Esophagus (tissue), 2 donors: ENCODE data around the gene RNU1-2. TPM values are rescaled to one million over a fixed set of nuclear protein-coding genes. Genes with fewer than 3 reads are reported as not detected.
A peak's percentile ranks its signal among the peaks of the same experiment; 100 is the strongest.
"Not testable (repeated sequence)": the region's sequence is repeated elsewhere in the genome, so short reads cannot be mapped to it uniquely, and the experiment has no call there.

Source experiments
- H3K27ac ChIP-seq, 2 donors: one replicate each; pipeline ENCODE4 v1.5.1; 2013; ENCODE audit warnings: low read depth in 2 of 2, mild to moderate bottlenecking in 2 of 2, inconsistent platforms in 1 of 2, low read length in 1 of 2, moderate library complexity in 1 of 2
- H3K27me3 ChIP-seq, 2 donors: one replicate each; pipeline ENCODE4 v1.6.1; 2013; ENCODE audit warnings: low read length in 2 of 2, control low read depth in 1 of 2, mild to moderate bottlenecking in 1 of 2; ENCODE audit not compliant: insufficient read depth in 2 of 2, control insufficient read depth in 1 of 2
- H3K36me3 ChIP-seq, 2 donors: one replicate each; pipeline ENCODE4 v1.6.1; 2013; ENCODE audit warnings: low read length in 1 of 2; ENCODE audit not compliant: control insufficient read depth in 2 of 2, insufficient read depth in 2 of 2
- H3K4me1 ChIP-seq, 2 donors: one replicate each; pipeline ENCODE4 v1.6.1; 2013; ENCODE audit warnings: low read length in 1 of 2; ENCODE audit not compliant: control insufficient read depth in 2 of 2, insufficient read depth in 2 of 2
- H3K4me3 ChIP-seq, 2 donors: one replicate each; pipeline ENCODE4 v1.5.1; 2013; ENCODE audit warnings: low read length in 2 of 2, mild to moderate bottlenecking in 2 of 2, low read depth in 1 of 2, moderate library complexity in 1 of 2
- H3K9me3 ChIP-seq, 2 donors: one replicate each; pipeline ENCODE4 v1.6.1; 2013; ENCODE audit warnings: mild to moderate bottlenecking in 2 of 2, low read depth in 1 of 2, low read length in 1 of 2, moderate library complexity in 1 of 2; ENCODE audit not compliant: control insufficient read depth in 2 of 2, insufficient read depth in 1 of 2
- WGBS, 2 donors: extraction: QIAGEN DNeasy Blood & Tissue Kit; methylation state at CpG; one replicate each; pipeline ENCODE4 v1.1.7; 2013; 5-methylcytosine and 5-hydroxymethylcytosine counted together
- polyA plus RNA-seq, 2 donors: library from polyadenylated mRNA; stranded (reverse); fragments of 200-250 nt; gene quantifications; one replicate each; pipeline ENCODE4 v1.2.3, GENCODE V29; 2013
- donor health status: healthy with polysubstance abuse.
- donor health status: Bipolar disorder and iron deficiency.

The RNU1-2 gene
- polyA plus RNA-seq, 2 donors, result not detected

DNA sequence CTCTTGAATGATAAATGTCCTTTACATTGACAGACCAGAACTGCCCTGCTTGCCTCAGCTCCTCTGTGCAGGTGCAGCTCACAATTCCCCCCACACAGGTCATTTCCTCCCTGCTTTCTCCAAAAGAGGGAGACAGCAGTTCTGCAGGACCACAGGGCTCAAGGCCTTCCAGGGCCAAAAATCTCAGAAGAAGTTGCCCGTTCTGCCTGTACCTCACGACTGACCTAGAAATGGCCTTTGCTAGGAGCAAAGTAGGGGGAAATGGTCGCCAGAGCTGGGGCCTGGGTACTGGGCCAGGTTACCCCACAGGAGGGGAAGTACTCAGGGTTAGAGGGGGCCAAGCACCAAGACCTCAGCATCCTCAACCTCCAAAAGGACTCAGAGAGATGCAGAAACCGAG is 11.1 kb downstream of the RNU1-2 start:
- Histone ChIP-seq H3K9me3 (no peaks in the 10 kb centered on the region), H3K27ac (no peak overlapping the region), H3K36me3 (no peaks in the 10 kb centered on the region), H3K4me3 (no peak overlapping the region), H3K4me1 (no peaks in the 10 kb centered on the region), H3K27me3 (no peaks in the 10 kb centered on the region)
- 85 to 93% methylated on average over 4 of the region's 4 CpGs for WGBS, 2 donors

DNA sequence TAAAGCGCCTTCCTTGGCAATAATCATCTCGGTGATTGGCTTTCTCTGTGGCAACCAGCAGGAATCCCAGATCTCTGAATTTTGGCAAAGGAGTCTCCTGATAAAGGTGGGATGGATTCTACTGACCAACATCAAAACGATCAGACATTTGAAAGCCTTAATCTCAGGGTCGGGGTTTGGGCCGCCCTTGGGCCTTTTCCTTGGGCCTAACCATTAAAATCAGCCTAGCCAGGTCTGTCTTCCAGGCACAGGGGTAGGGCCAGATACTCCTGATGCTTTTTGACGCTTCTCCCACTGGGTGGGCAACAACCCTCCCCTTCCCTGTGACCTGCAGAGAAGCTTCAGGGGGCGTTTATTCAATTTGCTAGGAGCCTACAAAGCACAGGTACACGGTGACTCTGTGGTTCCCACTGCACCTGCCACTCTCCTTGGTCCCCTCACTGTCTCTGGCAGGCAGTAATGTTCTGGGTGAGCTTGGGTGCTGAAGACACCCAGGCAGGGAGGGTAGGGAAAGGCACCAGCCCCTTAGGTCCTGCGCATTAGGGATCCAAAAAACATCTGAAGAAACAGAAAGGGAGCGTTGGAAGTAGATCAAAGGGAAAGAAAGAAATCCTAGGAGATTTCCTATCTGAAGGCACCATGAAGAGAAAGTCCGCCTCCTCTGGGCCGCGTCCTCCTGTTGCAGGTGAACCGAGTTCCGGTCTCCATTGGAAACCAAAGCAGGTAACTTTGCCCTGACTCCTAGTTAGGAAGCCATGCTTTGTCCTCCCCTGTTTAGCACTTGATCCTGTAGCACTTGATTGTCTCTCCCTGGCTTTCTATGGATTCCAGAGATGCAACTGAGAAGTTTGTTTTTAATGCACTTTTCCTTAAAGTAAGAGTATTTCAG is 12.3 kb downstream of the RNU1-2 start:
- H3K4me3 ChIP-seq, result no peak overlapping the region
- no peaks in the 10 kb centered on the region for H3K27me3 ChIP-seq
- no peaks in the 10 kb centered on the region for H3K9me3 ChIP-seq
- H3K27ac ChIP-seq, result no peak overlapping the region
- H3K36me3 ChIP-seq, result no peaks in the 10 kb centered on the region
- 82 to 87% methylated on average over 15 of the region's 15 CpGs for WGBS, 2 donors
- H3K4me1 ChIP-seq, result no peaks in the 10 kb centered on the region

DNA sequence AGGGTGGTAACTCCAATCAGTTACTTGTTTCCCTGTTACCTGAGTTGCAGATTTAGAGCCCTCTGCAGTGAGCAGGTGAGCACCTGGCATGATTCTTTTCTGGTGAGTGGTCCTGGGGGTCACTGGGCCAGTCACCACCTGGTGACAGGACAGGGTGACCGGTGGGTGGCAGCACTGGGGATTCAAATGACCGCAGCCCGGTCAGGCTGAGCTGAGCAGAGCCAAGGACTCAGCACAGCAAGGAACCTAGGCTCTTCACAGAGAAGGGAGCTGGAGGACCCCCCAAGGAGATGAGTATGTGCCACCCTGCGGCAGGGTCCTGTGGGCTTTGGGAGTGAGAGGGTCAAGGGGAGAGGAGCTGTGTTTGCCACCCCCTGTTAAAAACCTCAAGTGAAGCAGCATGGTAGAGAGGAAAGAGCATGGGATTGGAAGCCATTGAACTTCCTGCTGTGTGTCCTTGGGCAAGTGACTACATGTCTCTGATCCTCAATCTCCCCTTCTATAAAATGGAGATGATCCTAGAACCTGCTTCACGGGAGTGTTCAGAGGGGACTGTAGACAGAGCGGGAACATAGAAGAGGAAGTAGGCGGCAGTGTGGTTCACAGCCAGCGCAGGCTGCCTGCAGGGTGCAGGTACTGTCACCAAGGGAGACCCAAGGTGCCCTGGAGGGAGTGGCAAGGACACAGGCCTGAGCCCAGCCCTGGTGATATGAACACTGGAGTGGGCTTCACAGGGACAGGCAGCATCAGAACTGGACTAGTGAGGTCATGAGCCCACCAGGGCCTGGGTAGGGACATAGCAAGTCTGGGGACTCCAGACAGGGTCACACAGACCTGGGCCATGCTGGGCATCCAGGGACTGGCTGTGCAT is 16.3 kb downstream of the RNU1-2 start:
- not testable (repeated sequence) for H3K27me3 ChIP-seq, H3K36me3 ChIP-seq, H3K9me3 ChIP-seq, H3K4me1 ChIP-seq, H3K4me3 ChIP-seq, H3K27ac ChIP-seq
- WGBS, 2 donors, result 86% methylated on average over 8 of the region's 8 CpGs

DNA sequence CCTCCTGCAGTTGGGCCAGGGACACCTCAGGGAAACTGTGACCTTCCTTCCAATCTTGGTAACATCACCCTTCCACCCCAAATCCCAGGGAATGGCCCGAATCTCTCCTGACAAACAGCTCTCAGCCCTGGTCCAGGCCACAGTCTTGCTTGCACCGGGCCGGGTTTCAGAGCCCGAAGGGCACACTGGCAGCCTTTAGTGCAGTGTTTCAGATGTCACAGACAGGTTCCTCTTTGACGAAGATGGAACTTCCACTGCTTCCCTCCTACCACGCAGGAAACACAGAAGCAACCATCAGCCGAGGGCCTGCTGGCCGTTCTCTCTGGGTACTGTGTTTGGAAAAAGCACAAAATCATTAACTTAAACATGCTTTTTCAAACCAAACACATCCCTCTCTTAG is 17.0 kb downstream of the RNU1-2 start:
- H3K9me3 ChIP-seq, H3K4me1 ChIP-seq, H3K36me3 ChIP-seq, H3K27ac ChIP-seq, H3K27me3 ChIP-seq, H3K4me3 ChIP-seq: not testable (repeated sequence)
- WGBS, 2 donors, result 73 to 75% methylated on average over 8 of the region's 8 CpGs

DNA sequence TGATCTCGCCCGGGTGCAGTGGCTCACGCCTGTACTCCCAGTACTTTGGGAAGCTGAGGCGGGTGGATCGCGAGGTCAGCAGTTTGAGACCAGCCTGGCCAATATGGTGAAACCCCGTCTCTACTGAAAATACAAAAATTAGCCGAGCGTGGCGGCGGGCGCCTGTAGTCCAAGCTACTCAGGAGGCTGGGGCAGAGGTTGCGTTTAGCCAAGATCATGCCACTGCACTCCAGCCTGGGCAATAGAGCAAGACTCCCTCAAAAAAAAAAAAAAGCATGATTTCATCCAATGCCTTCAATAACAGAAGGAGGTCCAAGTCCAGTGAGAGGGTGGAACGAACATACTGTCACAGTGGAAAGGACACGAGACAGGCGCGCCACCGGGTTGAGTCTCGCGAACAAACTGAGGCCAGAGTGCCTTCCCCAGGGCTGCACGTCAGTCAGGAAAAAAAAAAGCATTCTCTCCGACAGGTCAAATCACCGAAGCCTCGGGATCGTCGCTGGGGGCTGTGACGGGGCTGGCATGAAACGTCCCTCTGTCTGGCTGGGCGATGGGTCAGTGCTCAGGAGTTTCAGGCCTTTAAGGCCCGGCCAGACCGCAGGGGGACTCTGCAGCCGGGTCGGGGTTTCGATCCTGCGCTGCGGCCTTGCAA is 17.5 kb downstream of the RNU1-2 start:
- no peaks in the 10 kb centered on the region for H3K9me3 ChIP-seq
- peak overlapping the region in 1 of 2 donors; percentile 62 for H3K27ac ChIP-seq
- no peaks in the 10 kb centered on the region for H3K36me3 ChIP-seq
- no peaks in the 10 kb centered on the region for H3K27me3 ChIP-seq
- peak overlapping the region; percentile 76 to 86 for H3K4me3 ChIP-seq
- peaks cover 0 to 3% of the 10 kb centered on the region in 2 donors for H3K4me1 ChIP-seq
- 47 to 48% methylated on average over 36 of the region's 36 CpGs for WGBS, 2 donors

DNA sequence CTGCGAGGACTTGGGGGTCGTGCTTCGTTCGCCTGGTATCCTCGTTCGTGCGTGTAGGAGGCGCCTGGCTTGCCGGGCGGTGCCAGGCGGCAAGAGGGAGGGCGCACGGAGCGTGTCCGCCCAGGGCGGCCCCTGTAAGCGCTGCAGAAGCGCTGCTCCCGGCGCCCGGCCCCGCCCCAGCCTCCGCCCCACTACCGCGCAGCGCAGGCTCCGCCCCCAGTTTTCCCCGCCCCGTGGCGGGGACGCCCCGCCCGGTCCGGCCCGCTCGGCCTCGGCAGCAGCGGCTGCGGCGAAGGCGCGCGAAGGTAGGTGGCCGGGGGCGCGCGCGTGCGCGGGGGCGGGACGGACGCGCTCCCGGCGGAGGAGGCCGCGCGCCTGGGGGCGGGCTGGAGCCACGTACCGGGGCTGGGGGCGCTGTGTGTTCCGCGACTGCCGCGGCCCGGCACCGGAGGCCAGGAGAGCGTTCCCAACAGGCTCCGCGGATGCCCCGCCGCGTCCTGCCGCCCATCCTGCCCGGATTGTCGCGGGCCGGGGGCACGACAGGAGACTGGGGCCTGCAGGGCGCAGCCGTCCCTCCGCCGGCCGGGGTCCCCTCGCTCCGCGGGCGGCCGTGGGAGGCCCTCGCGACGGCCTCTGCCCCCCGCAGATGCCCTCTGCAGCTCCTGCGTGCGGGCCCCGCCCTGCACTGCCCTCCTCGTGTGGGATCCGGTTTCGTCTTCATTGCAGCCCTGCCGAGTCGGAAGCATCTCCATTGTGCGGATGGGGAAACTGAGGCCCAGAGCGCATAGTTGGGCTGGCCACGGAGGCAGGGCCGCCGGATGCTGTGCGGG is 18.3 kb downstream of the RNU1-2 start:
- WGBS, 2 donors, result 0 to 1% methylated on average over 102 to 109 of the region's 109 CpGs
- H3K4me3 ChIP-seq, result peak overlapping the region; percentile 76 to 86

DNA sequence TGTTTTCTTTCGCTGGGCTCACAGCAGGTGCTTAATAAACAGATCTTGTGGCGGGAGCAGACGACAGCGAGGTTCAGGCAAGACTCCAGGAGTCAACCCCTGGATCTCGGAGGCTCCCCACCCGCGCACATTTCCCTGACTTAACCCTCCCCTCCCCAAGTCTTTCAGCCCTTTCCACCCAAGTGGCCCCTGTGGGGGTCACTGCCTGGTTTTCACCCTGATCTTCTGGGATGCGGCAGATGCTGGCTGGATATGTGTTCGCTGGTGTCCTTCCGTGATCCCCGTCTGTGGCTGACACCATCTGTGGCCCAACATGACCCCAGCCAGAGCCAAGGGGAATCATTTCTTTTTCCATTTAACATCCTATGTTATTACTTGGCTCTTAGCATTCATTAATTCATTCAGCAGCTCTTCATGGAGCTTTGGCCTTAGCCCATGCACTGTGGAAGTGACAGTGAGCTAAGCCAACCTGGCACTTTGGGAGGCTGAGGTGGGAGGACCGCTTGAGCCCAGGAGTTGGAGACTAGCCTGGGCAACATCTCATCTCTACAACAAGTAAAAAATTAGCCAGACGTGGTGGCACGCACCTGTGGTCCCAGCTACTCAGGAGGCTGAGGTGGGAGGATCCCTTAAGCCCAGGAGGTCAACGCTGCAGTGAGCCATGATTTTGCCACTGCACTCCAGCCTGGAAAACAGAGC is 19.3 kb downstream of the RNU1-2 start:
- H3K4me1 ChIP-seq, H3K4me3 ChIP-seq, H3K27me3 ChIP-seq, H3K9me3 ChIP-seq, H3K36me3 ChIP-seq: not testable (repeated sequence)
- H3K27ac ChIP-seq, result peak overlapping the region in 1 of 2 donors; percentile 38
- WGBS, 2 donors, result 42 to 48% methylated on average over 15 of the region's 15 CpGs

More for the DNA sequence above, 18.3 kb downstream of the RNU1-2 start:
- Histone ChIP-seq H3K27me3 (no peaks in the 10 kb centered on the region), H3K4me1 (peaks cover 0 to 3% of the 10 kb centered on the region in 2 donors), H3K9me3 (no peaks in the 10 kb centered on the region), H3K27ac (peak overlapping the region; percentile 63 to 74), H3K36me3 (no peaks in the 10 kb centered on the region)

DNA sequence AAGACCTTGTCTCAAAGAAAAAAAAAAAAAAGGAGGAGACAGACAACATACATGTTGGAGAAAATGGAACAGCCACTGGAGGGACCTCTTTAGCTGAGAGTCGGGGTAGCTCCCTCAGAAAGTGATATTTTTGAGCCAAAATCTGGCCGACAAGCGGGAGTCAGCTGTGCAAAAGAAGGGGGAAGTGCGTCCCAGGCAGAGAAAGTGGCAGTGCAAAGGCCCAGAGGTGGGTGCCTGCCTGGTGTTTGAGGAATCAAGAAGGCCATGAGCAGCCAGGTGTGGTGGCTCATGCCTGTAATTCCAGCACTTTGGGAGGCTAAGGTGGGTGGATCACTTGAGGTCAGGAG is 19.8 kb downstream of the RNU1-2 start:
- Histone ChIP-seq H3K4me1 (peaks cover 0 to 3% of the 10 kb centered on the region in 2 donors), H3K9me3 (no peaks in the 10 kb centered on the region), H3K4me3 (no peak overlapping the region), H3K27me3 (no peaks in the 10 kb centered on the region), H3K36me3 (no peaks in the 10 kb centered on the region), H3K27ac (no peak overlapping the region)
- 74 to 77% methylated on average over 4 of the region's 4 CpGs for WGBS, 2 donors
